Stromal cell of bone marrow (primary cell): ENCODE measurements around the gene RAB6C.
"Not testable (repeated sequence)": the region's sequence is repeated elsewhere in the genome, so short reads cannot be mapped to it uniquely, and the experiment has no call there.

ENCODE experiments used
- DNase-seq: peaks from one replicate; pipeline ENCODE4 v3.0.0-alpha.2; 2012; ENCODE audit warnings: low read depth

RAB6C gene

DNA sequence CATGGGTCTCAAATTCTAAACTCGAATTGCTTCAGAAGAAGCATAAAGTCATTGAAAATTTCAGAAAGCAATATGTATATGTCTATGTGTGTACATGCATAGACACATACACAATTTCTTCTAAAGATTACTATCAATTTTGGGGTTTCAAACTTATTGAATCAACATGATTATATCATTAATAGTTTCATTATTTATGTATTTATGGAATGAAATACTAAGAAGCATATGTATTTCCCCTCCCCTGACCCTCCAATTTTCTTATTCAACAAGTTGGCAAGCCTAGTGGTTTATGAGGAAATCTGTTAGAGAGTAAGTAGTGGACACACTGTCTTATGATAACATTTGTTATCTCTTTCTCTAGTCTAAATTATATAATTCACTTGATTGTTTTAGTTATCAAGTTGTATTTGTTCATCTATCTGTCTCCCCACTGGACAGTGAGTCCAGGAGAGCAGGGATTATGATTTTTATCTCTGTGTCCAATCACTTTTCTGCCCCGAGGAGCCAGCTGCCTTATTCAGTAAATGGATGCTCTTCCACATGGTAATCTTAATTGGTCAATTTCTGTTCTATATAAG, 17.3 kb downstream of the RAB6C start:
- DNase-seq: not testable (repeated sequence)

DNA sequence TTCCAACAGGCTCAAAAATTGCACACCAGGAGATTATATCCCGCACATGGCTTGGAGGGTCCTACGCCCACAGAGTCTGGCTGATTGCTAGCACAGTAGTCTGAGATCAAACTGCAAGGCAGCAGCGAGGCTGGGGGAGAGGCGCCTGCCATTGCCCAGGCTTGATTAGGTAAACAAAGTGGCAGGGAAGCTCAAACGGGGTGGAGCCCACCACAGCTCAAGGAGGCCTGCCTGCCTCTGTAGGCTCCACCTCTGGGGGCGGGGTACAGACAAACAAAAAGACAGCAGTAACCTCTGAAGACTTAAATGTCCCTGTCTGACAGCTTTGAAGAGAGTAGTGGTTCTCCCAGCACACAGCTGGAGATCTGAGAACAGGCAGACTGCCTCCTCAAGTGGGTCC, 19.3 kb downstream of the RAB6C start:
- not testable (repeated sequence) for DNase-seq

DNA sequence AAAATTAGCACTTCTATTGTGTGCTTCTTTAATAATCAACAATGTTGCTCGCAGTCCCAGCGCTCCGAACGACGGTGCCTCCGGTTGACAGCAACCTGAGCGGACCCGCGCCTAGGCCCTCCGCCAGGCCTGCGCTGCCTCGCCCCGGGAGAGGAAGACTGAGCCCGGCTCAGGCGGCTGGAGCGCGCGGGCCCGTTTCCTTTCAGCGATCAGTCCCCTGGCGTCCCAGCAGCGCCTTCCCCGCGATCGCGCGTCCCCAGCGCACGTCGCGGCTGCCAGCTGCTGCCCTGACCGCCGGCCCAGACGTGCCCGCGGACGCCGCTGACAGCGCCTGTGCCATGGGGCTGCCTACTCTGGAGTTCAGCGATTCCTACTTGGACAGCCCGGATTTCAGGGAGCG, 26.4 kb downstream of the RAB6C start:
- not testable (repeated sequence) for DNase-seq

DNA sequence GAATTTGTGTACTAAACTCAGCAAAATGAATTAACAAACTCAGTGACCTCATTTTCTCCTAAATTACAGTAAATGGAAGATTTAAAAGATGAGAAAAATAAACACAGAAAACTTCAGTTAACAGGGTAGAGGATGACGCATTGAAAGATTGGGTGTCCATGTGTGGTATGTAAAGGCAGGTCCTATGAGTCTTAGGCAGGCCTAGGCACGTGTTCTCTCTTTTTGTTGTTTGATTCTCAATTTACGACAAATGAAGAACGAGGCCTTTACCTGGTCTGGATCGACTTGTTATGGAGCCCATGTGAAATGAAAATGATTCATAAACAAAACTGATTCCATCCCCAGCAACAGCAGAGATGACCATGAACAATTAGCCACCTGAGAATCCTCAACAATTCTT, 37.2 kb downstream of the RAB6C start:
- not testable (repeated sequence) for DNase-seq

DNA sequence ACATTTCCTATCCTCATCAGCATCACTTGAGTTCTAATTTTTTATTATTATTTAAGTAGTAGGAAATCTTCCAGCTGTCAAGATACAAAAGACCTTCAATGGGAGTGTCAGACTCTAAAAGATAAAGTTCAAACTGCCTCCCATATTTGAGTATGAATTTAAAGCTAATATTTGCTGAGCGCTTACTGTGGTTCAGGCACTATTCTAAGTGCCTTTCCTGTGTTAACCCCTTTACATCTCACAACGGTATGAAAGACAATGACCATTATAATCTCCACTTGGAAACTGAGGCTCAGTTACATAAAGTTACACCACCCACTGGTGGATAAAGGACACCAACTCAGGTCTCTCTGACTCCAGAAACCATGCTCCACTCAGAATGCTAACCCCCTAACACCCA, 39.9 kb downstream of the RAB6C start:
- no peak for DNase-seq

DNA sequence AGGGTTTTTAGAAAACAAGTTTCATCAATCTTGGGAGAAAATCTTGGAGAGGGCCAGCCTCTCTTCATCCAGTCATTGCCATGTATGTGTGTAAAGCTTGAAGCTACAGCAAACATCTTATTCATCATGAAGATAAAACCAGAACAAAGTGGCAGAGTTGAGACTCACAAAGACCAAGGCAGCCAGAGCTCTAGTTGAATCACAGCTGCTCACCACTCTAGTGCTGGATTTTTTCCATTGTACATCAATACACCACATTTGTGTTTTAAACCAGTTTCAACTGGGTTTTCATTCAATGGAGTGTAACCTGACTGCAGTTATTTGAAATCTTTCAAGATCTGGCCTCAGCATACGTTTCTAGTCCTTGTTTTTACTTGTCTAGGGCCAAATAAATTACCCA, 40.6 kb downstream of the RAB6C start:
- DNase-seq: not testable (repeated sequence)

DNA sequence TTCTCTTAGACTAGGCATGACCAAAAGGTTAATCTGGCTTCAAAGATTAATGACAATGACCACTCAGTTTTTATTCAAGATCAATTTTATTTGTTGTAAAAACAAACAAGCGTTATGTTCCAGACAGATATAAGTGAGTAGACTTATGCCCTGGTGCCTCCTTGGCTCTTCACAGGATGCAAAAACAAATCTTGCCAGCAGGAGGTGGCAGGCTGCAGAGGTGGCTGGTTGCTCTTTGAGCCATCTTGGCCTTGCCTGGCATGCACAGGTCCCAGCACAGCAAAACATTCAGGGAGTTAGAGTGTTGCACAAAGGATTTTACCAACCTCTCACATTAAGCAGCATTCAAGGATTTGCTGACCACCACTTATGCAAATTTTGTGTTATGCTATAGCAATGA, 46.5 kb downstream of the RAB6C start:
- not testable (repeated sequence) for DNase-seq
